NCI-H2227 treated with DMSO at 0.1 percent for 48 hours (cell line): Measurements from ENCODE around the gene ARHGAP22.
A peak's percentile ranks its signal among the peaks of the same experiment; 100 is the strongest.

Experiments
- DNase-seq: peaks from one replicate; lab custom pipeline; 2025; lab: John Stamatoyannopoulos, UW

Gene ARHGAP22

DNA sequence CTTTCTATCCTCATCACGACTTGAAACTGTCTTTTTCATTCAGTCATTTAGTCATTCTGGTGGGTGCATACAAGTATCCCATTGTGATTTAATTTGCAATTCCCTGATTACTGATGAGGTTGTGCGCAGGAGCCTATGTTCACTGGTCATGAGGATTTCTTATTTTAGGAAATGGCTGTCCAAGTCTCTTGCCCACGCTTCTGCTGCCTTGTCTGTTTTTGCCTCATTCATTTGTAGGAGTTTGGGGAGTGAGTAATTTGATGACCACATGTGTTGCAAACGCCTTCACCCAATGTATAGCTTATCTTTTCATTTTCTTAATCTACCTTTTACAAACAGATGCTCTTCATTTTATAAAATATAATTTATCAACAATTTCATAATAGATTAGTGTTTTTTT lies 127.3 kb downstream of the ARHGAP22 start:
- no peak for DNase-seq

GRCh38 chr10:48477141-48477540 lies 127.7 kb downstream of the ARHGAP22 start:
- DNase-seq: no peak

- DNase-seq: peak; percentile 6
These were observed 128.4 kb downstream of the ARHGAP22 start for GRCh38 chr10:48476279-48476982.

GRCh38 chr10:48475943-48476278 lies 129.0 kb downstream of the ARHGAP22 start:
- DNase-seq: no peak

DNA sequence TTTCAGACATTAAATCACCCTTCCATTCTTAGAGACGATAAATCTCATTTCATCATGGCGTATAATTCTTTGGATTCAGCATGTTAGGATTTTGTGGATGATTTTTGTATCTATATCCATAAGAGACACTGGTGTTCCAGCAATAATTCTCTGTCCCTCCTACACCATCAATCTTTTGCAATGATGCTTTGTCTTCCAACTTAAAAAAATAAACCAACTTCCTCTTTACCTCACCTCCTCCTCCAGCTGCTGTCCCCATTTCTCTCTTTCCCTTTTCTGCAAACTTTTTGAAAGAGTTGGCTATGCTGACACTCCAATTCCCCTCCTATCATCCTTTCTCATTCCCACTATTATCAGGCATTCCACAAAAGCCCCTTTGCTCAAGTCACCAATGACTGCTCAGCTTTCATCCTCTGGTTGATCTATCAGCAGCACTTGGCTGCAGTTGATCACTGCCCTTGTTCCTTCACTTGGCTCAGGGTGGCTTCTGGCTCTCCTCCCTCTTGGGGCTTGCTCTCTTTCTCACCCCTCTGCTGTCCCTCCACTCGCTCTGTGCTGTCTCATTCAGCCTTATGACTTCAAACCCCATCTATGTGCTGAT lies 130.0 kb downstream of the ARHGAP22 start:
- no peak for DNase-seq

DNA sequence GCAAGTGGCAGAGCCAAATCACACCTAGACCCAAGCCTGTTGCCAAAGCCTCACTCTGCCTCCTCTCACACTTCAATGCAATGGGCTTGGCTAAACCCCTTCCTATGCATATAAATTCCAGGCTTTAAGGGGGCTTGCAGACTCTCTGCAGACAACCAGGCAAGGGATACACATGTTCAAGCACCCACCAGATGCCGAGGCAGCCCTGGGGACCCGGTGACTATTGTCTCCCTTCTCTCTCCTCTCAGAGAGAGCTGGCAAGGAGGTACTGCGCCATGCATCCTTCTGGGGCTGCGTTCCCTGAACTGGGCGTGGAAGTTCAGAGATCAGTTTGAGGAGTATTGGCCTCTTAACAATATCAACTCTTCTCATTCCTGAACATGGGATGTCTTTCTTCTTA lies 131.2 kb downstream of the ARHGAP22 start:
- DNase-seq: no peak

DNA sequence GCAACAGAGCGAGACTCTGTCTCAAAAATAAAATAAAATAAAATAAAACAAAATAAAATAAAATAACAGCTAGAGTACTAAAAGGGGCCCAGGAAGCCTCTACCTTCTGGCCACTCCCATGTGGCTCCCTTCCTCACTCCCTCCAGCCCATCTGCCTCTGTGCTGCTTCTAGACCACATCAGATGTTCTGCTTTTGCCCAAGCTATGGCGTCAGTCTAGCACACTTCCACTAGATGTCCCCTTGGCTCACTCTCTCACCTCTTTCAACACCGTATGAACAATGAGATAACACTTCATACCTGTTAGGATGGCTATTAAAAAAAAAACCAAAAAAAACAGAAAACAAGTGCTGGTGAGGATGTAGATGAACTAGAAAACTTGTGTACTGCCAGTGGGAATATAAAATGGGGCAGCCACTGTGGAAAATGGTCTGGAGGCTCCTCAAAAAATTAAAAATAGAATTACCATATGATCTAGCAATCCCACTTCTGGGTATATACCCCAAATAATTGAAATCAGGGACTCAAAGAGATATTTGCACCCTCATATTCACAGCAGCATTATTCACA lies 132.3 kb downstream of the ARHGAP22 start:
- no peak for DNase-seq

GRCh38 chr10:48470893-48471805 lies 133.7 kb downstream of the ARHGAP22 start:
- DNase-seq: no peak

DNA sequence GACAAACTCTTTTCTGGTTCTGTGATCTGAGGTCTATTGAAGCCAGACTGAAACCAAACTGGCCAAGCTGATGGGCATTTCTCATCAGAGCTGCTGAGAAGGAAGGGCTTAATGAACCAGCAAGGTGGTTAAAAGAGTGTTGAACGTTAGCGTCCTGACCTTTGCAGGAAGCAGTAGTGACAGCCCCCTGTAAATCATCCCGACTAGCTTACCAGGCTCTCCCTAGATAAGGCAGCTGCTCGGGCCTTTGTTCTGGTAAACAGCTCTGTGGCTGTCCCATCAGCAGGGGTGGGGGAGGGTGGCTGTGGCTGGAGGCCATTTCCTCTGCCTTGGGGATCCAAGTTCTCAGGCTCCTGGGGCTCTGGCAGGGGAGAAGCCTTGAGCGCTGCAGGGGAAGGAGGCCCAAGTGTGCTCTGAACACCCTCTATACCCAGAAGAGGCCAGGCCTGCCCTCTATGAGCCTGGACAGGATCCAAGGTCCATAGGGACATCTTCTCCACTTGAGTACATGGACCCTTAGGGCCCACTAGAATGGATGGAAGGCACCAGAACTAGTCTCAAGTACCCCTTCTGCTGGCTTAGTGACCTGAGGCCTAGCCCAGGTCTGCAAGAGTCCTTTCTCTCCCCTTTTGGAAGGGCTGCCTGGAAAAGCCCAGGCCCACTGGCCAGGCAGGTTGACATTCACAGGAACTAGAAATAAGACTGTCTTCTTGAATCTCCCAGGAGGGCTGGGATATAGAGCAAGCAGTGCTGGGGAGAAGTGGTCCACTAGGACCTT lies 134.6 kb downstream of the ARHGAP22 start:
- DNase-seq: no peak

DNA sequence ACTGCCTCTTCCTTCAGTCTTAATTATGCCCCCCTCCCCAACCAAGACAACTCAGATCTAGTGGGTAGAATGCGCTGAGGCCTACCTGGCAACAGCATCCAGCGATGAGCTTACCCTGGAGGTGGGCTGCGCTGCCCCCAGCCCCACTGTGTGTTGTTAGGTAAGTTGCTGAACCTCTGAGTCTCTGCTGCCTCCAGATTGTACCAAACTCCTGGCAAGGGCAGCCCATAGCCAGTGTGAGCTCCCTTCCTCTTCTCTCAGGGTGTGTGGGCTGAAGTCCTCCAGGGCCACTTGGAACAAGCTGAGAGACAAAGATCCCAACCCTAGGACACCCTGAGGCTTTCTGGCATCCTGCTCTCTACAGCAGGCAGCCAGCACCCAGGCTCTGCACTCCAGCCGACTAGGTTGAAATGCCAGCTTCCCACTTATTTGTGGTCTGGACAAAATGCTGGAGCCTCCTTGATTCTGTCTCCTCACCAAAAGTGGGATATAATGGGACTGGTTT lies 135.3 kb downstream of the ARHGAP22 start:
- no peak for DNase-seq

- no peak for DNase-seq
These were observed 135.9 kb downstream of the ARHGAP22 start for GRCh38 chr10:48468866-48469511.

- DNase-seq: no peak
These were observed 136.6 kb downstream of the ARHGAP22 start for GRCh38 chr10:48468130-48468790.

DNA sequence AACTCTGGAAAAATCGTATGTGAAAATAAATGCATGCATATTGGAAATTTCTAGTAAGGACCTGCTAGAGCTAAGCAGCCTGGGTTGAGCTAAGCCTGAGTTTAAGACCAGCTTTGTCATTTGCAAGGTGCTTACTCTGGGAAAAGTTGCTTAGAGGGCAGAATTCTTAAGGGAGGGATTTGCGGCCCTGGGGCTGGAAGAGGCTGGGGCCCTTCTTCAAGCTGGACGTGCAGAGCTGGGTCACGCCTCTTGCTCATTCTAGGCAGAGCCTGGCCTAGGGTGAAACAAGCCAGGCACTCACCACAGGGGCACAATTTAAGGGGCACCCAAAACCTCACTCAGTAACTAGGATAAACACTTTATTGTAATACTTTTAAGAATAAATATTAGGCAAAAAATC lies 137.2 kb downstream of the ARHGAP22 start:
- DNase-seq: no peak

GRCh38 chr10:48466611-48467240 lies 138.1 kb downstream of the ARHGAP22 start:
- no peak for DNase-seq

DNA sequence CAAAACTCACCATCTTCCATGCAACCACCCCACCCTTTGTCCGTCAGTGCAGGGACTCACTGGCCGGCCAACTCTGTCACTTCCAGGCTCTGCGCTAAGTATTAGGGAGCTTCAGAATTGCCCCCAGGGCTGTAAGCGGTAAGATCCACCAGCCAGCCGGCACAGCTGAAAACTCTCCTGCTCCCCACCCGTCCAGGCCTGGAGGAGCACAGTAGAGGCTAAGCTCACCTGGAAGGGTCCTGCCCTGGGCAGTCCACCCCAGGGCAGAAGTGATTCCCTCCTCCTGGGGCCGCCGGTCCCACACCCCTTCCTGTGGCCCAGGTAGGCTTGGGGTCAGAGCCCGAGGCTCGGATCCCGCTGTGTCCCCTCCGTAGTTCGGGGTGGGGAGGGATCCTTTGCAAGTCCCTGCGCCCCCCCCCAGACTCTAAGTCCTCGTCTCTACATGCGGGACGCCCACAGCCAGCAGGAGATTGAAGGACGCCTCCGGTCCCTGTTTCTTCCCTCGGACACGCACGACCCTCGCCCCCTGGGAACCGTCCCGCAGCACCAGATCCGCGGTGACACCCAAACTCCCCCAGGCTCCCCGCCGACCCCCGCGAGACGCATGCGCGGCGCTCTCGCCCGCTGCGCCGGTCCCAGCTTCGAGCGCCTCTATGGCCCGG lies 138.9 kb downstream of the ARHGAP22 start:
- DNase-seq: no peak

- DNase-seq: no peak
These were observed 139.8 kb downstream of the ARHGAP22 start for GRCh38 chr10:48464871-48465736.

DNA sequence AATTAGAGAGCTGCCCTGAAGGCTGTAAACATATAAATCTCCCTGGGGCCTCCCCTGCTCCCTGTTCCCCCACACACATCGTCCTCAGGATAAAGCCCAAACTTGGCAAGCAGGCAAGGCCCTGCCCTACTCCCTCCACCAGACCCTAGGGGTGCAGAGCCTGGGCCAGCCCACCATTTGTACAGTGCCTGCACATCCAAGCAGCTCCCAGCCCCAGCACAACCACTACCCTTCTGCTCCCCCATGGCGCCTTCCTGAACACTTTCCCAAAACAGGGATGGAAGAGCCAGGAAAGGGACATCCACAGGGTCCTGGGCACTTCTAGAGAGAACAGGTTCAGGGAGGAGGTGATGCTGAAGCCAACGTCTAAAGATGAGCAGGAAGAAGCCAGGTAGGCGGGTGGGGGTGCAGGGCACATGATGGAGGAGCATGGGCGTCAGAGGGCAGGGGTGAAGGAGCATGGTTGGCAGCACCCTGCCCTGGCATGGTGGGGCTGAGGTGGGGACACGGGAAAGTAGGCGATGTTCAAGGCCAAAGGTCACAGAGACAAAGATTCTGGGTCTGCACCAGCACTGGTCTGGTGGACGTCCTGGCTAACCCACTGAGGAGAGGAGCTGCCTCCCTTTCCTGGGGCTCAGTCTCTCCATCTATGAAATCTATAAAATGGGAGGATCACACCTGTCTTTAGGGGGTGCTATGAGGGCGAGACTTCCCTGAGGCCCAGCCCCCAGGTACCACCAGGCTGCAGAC lies 140.6 kb downstream of the ARHGAP22 start:
- DNase-seq: no peak
